Measurements from ENCODE around the gene FRY. TPM values are rescaled to one million over a fixed set of nuclear protein-coding genes. Genes with fewer than 3 reads are reported as not detected.

The FRY gene
- total and polyA plus RNA-seq, 2 of the 13 experiments (the other 11 are each of a cell fraction or from before 2014, with no cell fraction given), result 8.2 to 13.1 TPM

- TF ChIP-seq ZNF468 (CRISPR knock-in tag; IDR thresholded peaks at IDR 0.05) (no peak), ZHX2 (IDR thresholded peaks at IDR 0.05; ENCODE audit: low read depth) (no peak), ZHX2 (CRISPR knock-in tag; IDR thresholded peaks at IDR 0.05; ENCODE audit: borderline replicate concordance) (no peak), ZNF800 (CRISPR knock-in tag; IDR thresholded peaks at IDR 0.05) (no peak), TGIF2 (CRISPR knock-in tag; IDR thresholded peaks at IDR 0.05) (no peak), RARA (CRISPR knock-in tag; IDR thresholded peaks at IDR 0.05) (no peak), NR2F6 (IDR thresholded peaks at IDR 0.05) (no peak), NR2F6 (CRISPR knock-in tag; IDR thresholded peaks at IDR 0.05) (0 out of 2 replicates have a peak, but pooled peaks have one; percentile 15), HMGXB4 (CRISPR knock-in tag; IDR thresholded peaks at IDR 0.05; ENCODE audit: borderline replicate concordance in 1 of 2, low read depth in 1 of 2) (no peak), ZNF329 (CRISPR knock-in tag; IDR thresholded peaks at IDR 0.05; ENCODE audit: low read depth) (no peak), CSRNP2 (CRISPR knock-in tag; conservative IDR thresholded peaks at IDR 0.05; ENCODE audit: low read depth) (no peak), SRSF1 (optimal IDR thresholded peaks at IDR 0.05; ENCODE audit: low read depth, low read length) (no peak), AGO2 (optimal IDR thresholded peaks at IDR 0.05; ENCODE audit: low read depth, low read length) (no peak), HDAC1 (CRISPR knock-in tag; IDR thresholded peaks at IDR 0.05) (peak; percentile 36; the same call in 1 of the 2 replicates), MIER2 (CRISPR knock-in tag; IDR thresholded peaks at IDR 0.05) (no peak), ELF4 (CRISPR knock-in tag; IDR thresholded peaks at IDR 0.05; ENCODE audit: borderline replicate concordance) (no peak), KLF6 (CRISPR knock-in tag; IDR thresholded peaks at IDR 0.05) (no peak), TRAFD1 (CRISPR knock-in tag; IDR thresholded peaks at IDR 0.05; ENCODE audit: borderline replicate concordance) (no peak)
Measured at GRCh38 chr13:32246468-32246867, 214.9 kb downstream of the FRY start (continued).

Data from HepG2 (cell line).